Endothelial cell of umbilical vein (primary cell): Measurements from ENCODE around the gene NXN. TPM values are rescaled to one million over a fixed set of nuclear protein-coding genes. Genes with fewer than 3 reads are reported as not detected.

Source experiments
- BruUV-seq: library from RNA; stranded (reverse); fragments of 400-500 nt; replicated peaks from 2 replicates; lab custom pipeline; 2021; lab: Mats Ljungman, UMichigan
- CTCF ChIA-PET: fragments of 300-600, 350-600 bp; sonication (Branson Sonifier 250); formaldehyde crosslinking; loops from one replicate; lab custom pipeline; 2021; ENCODE audit warnings: antibody characterized with exemption, inconsistent platforms; lab: Charles Lee
- POLR2A ChIA-PET: fragments of 300-600, 350-600 bp; sonication (Branson Sonifier 250); formaldehyde crosslinking; loops from one replicate; lab custom pipeline; 2021; ENCODE audit warnings: antibody characterized with exemption, inconsistent platforms; lab: Charles Lee
- DNase-seq: peaks from one replicate; pipeline ENCODE4 v3.0.0-alpha.2; 2011; ENCODE audit warnings: low read depth, low spot score
- FAIRE-seq: peaks from 2 replicates; lab custom pipeline; 2011; peaks lifted over from hg19 to GRCh38; lab: Jason Lieb, UNC
- H2AFZ ChIP-seq: 2 replicates; pipeline ENCODE4 v1.6.0; 2012; ENCODE audit warnings: low read depth, low read length, control low read depth, inconsistent platforms
- H3K27ac ChIP-seq: 2 replicates; pipeline ENCODE4 v1.5.1; 2011; ENCODE audit warnings: low read depth, mild to moderate bottlenecking, control low read depth, low read length, moderate library complexity; ENCODE audit not compliant: insufficient read depth
- H3K27me3 ChIP-seq, 2 experiments: 2 replicates each; pipeline versions ENCODE4 v1.6.0 to v1.6.1; 2011; ENCODE audit warnings: low read length in 2 of 2, mixed read lengths in 1 of 2; ENCODE audit not compliant: control insufficient read depth in 2 of 2, insufficient read depth in 2 of 2
- H3K36me3 ChIP-seq, 2 experiments: 2 replicates in 1 of 2; 3 replicates in 1 of 2; pipeline ENCODE4 v1.5.1; 2011; ENCODE audit warnings: low read length in 2 of 2, mild to moderate bottlenecking in 1 of 2, moderate library complexity in 1 of 2; ENCODE audit not compliant: control insufficient read depth in 2 of 2, insufficient read depth in 2 of 2; ENCODE audit errors: extremely low read depth in 1 of 2
- H3K4me1 ChIP-seq: 3 replicates; pipeline ENCODE4 v1.5.1; 2011; ENCODE audit warnings: mild to moderate bottlenecking, low read length; ENCODE audit not compliant: control insufficient read depth, insufficient read depth; ENCODE audit errors: extremely low read depth
- H3K4me2 ChIP-seq: 2 replicates; pipeline ENCODE4 v1.6.1; 2011; ENCODE audit warnings: low read length, control low read depth, mixed read lengths; ENCODE audit not compliant: insufficient read depth
- H3K4me3 ChIP-seq, 3 experiments: fragments of 200-600 bp in 1 of 3; sonication (generic), shearing (Covaris generic) in 1 of 3; replicated peaks in 1 of 3; 2 replicates each; pipeline ENCODE4 v1.5.1; 2011 to 2016; ENCODE audit warnings: control low read depth in 3 of 3, low read length in 3 of 3, mild to moderate bottlenecking in 2 of 3, inconsistent platforms in 1 of 3, low read depth in 1 of 3, moderate library complexity in 1 of 3; ENCODE audit not compliant: insufficient read depth in 1 of 3
- H3K79me2 ChIP-seq: 2 replicates; pipeline ENCODE4 v1.6.0; 2012; ENCODE audit warnings: low read length, inconsistent platforms; ENCODE audit not compliant: control insufficient read depth, insufficient read depth
- H3K9ac ChIP-seq: replicated peaks from 2 replicates; pipeline ENCODE3; 2011; ENCODE audit warnings: low read length, control low read depth; ENCODE audit not compliant: insufficient read depth; ENCODE audit errors: extremely low read depth
- H3K9me1 ChIP-seq: replicated peaks from 3 replicates; pipeline ENCODE4 v1.6.0; 2011; ENCODE audit warnings: mild to moderate bottlenecking, low read length; ENCODE audit not compliant: control insufficient read depth, insufficient read depth; ENCODE audit errors: extremely low read depth
- H3K9me3 ChIP-seq: replicated peaks from 2 replicates; pipeline ENCODE4 v1.5.1; 2012; ENCODE audit warnings: low read length, inconsistent platforms; ENCODE audit not compliant: control insufficient read depth, insufficient read depth
- H4K20me1 ChIP-seq: replicated peaks from 2 replicates; pipeline ENCODE3; 2011; ENCODE audit warnings: mild to moderate bottlenecking, low read length; ENCODE audit not compliant: control insufficient read depth, insufficient read depth; ENCODE audit errors: extremely low read depth
- CTCF ChIP-seq, 2 donors: IDR thresholded peaks; 1 replicate in 1 of 2; 2 replicates in 1 of 2; pipeline ENCODE4 v1.5.1; 2011; ENCODE audit warnings: low read length in 2 of 2, mild to moderate bottlenecking in 2 of 2, moderate library complexity in 2 of 2, control low read depth in 1 of 2, inconsistent platforms in 1 of 2, low read depth in 1 of 2; ENCODE audit not compliant: insufficient read depth in 1 of 2; ENCODE audit errors: extremely low read depth in 1 of 2
- EZH2 ChIP-seq: IDR thresholded peaks from 2 replicates; pipeline ENCODE4 v1.6.1; 2012; ENCODE audit warnings: borderline replicate concordance, low read depth, mild to moderate bottlenecking, moderate library complexity, low read length, inconsistent platforms; ENCODE audit not compliant: severe bottlenecking
- FOS ChIP-seq: IDR thresholded peaks from 2 replicates; pipeline ENCODE4 v1.6.1; 2011; ENCODE audit warnings: mild to moderate bottlenecking, low read length, moderate library complexity, borderline replicate concordance; ENCODE audit not compliant: insufficient read depth
- GATA2 ChIP-seq: IDR thresholded peaks from 2 replicates; pipeline ENCODE4 v1.7.0; 2011; ENCODE audit warnings: low read depth, mild to moderate bottlenecking, moderate library complexity, mixed read lengths, low read length; ENCODE audit not compliant: insufficient read length, insufficient read depth
- JUN ChIP-seq: IDR thresholded peaks from 2 replicates; pipeline ENCODE4 v1.6.1; 2011; ENCODE audit warnings: borderline replicate concordance, low read depth; ENCODE audit not compliant: insufficient read length, insufficient read depth
- MYC ChIP-seq: IDR thresholded peaks from one replicate; pipeline ENCODE4 v1.6.1; 2011; ENCODE audit warnings: mild to moderate bottlenecking, low read depth, low read length
- POLR2A ChIP-seq: IDR thresholded peaks from 2 replicates; pipeline ENCODE4 v1.6.1; 2012; ENCODE audit warnings: low read depth, mild to moderate bottlenecking, control low read depth, low read length
- POLR2AphosphoS5 ChIP-seq: IDR thresholded peaks from 2 replicates; pipeline ENCODE4 v1.6.1; 2012; ENCODE audit warnings: low read depth, mild to moderate bottlenecking, control low read depth, low read length, moderate library complexity; ENCODE audit not compliant: insufficient read depth
- dilution Hi-C: fragments of 300-500 bp; cut with MboI; formaldehyde crosslinking; loops from one replicate; pipeline ENCODE4 v1.15.0; 2019; ENCODE audit warnings: low sequenced_read_pairs; ENCODE audit not compliant: extremely low pct_ligation_motif_present
- intact Hi-C: fragments of 100-400 bp; cut with micrococcal nuclease; formaldehyde crosslinking; loops from one replicate; pipeline ENCODE4 v1.10.0; 2022
- polyA plus RNA-seq, 4 experiments: library from polyadenylated mRNA; depleted of rRNA in 3 of 4; stranded (reverse) in 3 of 4; unstranded in 1 of 4; fragments of >200 nt; gene quantifications; 2 replicates each; pipeline versions ENCODE4 v1.2.1 to v1.2.3, GENCODE V29; 2011 to 2012; ENCODE audit warnings: missing spikeins in 1 of 4
- total RNA-seq: library from RNA; stranded (reverse); gene quantifications from 2 replicates; pipeline ENCODE4 v1.2.3, GENCODE V29; 2021
- TF ChIP-seq, protein P1 (sequence below): IDR thresholded peaks from 2 replicates; pipeline ENCODE4 v1.6.1; 2011; ENCODE audit not compliant: insufficient read depth, insufficient read length

The NXN gene
- total and polyA plus RNA-seq, 2 donors (not counting 3 experiments of a cell fraction or from before 2014, with no cell fraction given), result 69.5 to 77.3 TPM

DNA sequence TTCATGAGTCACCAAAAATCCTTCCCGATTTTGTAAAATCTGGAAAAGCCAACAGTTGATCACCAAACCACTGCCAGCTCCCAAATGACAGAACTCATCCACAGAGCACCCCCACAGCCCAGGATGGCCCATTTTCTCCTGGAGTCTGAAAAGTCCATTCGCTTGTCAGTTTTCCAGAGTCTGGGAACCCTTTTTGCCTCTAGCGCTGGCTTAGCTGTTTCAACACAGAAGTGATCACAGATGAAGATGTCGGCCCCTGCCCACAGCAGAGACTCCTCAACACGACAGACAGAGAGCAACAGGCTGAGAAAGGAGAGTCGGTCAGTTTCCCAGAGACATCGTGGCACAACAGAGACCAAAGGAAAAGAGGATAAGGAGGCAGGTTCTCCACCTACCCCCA lies 66.4 kb downstream of the NXN start:
- no peak overlapping the region for H3K4me3 ChIP-seq

More for the DNA sequence above, 66.4 kb downstream of the NXN start:
- Histone ChIP-seq H3K4me1 (peaks cover 31% of the 10 kb centered on the region), H3K9ac (no peak overlapping the region), H3K9me1 (no peaks in the 10 kb centered on the region), H3K27ac (no peak overlapping the region), H3K4me2 (no peak overlapping the region), H3K36me3 (no peaks in the 10 kb centered on the region), H3K79me2 (no peaks in the 10 kb centered on the region), H3K9me3 (no peaks in the 10 kb centered on the region), H4K20me1 (no peaks in the 10 kb centered on the region), H2AFZ (no peak overlapping the region), H3K27me3 (no peaks in the 10 kb centered on the region)
- FAIRE-seq (no peak), DNase-seq (no peak)
- POLR2A ChIA-PET, result no interaction called here
- CTCF ChIA-PET, result no interaction called here
- intact Hi-C loops, result no loop called here
- TF ChIP-seq EZH2, result no peak
- no peak for TF ChIP-seq POLR2A
- TF ChIP-seq MYC, result no peak
- TF ChIP-seq CTCF (IDR thresholded peaks at IDR 0.05; ENCODE audit: extremely low read depth in 1 of 2, insufficient read depth in 1 of 2, low read depth in 1 of 2, low read length in 2 of 2), result no peak
- no peak for TF ChIP-seq FOS
- no peak for TF ChIP-seq GATA2
- TF ChIP-seq, protein P1, sequence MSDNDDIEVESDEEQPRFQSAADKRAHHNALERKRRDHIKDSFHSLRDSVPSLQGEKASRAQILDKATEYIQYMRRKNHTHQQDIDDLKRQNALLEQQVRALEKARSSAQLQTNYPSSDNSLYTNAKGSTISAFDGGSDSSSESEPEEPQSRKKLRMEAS, result no peak
- TF ChIP-seq JUN, result no peak
- TF ChIP-seq POLR2AphosphoS5, result no peak
- BruUV-seq, result no TSS peak
- dilution Hi-C loops, result no loop called here
